ENCODE results near the gene ABCC2.

Gene ABCC2

DNA sequence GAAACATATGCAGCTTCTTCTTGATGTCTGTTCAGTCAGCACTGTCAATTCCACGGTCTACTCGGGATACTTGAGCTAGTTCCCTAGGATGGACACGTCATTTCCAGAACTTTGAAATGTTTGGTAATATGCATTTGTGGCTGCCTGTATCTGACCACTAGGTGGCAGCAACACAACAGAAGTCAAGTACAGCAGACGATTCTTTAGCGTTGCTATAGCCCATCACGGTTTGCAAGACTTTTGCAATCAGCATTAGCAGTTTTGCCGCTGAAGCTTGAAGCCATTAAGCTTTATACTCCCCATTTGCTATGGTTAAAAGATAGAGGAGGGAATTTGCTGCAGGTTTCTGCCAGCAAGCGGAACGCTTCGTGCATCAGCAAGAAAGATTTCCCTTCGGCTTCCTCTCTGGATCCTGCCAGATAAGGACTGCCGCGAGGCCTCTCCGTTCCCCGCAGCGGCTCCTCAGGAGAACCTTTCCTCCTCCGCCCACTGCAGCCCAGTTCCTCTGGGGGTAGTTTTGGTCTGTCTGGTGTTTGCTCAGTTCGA, 63.5 kb downstream of the ABCC2 start:
- H3K4me3 ChIP-seq (ENCODE audit: low read depth, low read length), result no peak overlapping the region
- DNase-seq (ENCODE audit: low read depth), result peak; percentile 92

GRCh38 chr10:99849057-99849456, 66.6 kb downstream of the ABCC2 start:
- H3K4me3 ChIP-seq (ENCODE audit: low read depth, low read length), result no peak overlapping the region
- no peak for DNase-seq (ENCODE audit: low read depth)
- no peak for TF ChIP-seq CTCF (IDR thresholded peaks at IDR 0.05; ENCODE audit: low read depth, low read length)
- TF ChIP-seq, protein P1, sequence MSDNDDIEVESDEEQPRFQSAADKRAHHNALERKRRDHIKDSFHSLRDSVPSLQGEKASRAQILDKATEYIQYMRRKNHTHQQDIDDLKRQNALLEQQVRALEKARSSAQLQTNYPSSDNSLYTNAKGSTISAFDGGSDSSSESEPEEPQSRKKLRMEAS (IDR thresholded peaks at IDR 0.05; ENCODE audit: low read depth, low read length), result no peak

More for the DNA sequence above, 63.5 kb downstream of the ABCC2 start:
- peak; percentile 51 for TF ChIP-seq MYC (IDR thresholded peaks at IDR 0.05; ENCODE audit: low read depth, low read length)
- TF ChIP-seq CTCF (IDR thresholded peaks at IDR 0.05; ENCODE audit: low read depth, low read length), result peak; percentile 89
- TF ChIP-seq POLR2A (IDR thresholded peaks at IDR 0.05; ENCODE audit: extremely low read depth, insufficient read length), result no peak
- TF ChIP-seq, protein P1 (IDR thresholded peaks at IDR 0.05; ENCODE audit: low read depth, low read length), result peak; percentile 27; the same call in 1 of the 2 replicates

- no peak overlapping the region for H3K4me3 ChIP-seq (ENCODE audit: low read depth, low read length)
- no peak for DNase-seq (ENCODE audit: low read depth)
- no peak for TF ChIP-seq CTCF (IDR thresholded peaks at IDR 0.05; ENCODE audit: low read depth, low read length)
- TF ChIP-seq, protein P1 (IDR thresholded peaks at IDR 0.05; ENCODE audit: low read depth, low read length), result no peak
- TF ChIP-seq POLR2A (IDR thresholded peaks at IDR 0.05; ENCODE audit: extremely low read depth, insufficient read length), result no peak
- TF ChIP-seq MYC (IDR thresholded peaks at IDR 0.05; ENCODE audit: low read depth, low read length), result no peak
Observed at GRCh38 chr10:99849536-99849935, 67.1 kb downstream of the ABCC2 start.

- no peak for DNase-seq (ENCODE audit: low read depth)
- H3K4me3 ChIP-seq (ENCODE audit: low read depth, low read length), result no peak overlapping the region
- TF ChIP-seq POLR2A (IDR thresholded peaks at IDR 0.05; ENCODE audit: extremely low read depth, insufficient read length) (no peak), CTCF (IDR thresholded peaks at IDR 0.05; ENCODE audit: low read depth, low read length) (no peak), MYC (IDR thresholded peaks at IDR 0.05; ENCODE audit: low read depth, low read length) (no peak)
- TF ChIP-seq, protein P1 (IDR thresholded peaks at IDR 0.05; ENCODE audit: low read depth, low read length), result no peak
Observed at GRCh38 chr10:99850021-99850766, 67.8 kb downstream of the ABCC2 start.

DNA sequence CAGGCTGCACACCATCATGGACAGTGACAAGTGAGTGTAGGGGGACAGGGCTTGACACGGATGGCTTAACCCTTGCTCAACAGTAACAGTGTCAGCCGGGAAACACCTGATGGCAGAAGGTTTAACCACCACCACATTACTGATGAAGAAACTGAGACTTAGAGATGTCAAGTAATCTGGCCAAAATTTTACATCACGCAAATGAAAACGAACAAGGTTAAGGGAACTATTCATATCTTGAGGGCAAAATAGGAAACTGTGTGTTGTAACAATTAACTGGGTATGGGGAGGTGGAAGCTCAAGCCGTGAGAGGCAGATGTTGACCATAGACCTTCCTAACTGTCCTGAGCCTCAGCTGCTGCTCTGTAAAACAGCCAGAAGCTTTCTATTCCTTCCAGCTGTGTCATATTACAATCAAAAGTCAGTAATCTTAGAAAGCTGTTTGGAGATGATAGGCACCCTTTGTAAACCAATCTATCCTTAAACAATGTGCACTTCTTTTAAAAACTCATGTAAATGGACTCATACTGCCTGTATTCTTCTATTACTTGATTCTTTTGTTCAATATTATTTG, 68.4 kb downstream of the ABCC2 start:
- H3K4me3 ChIP-seq (ENCODE audit: low read depth, low read length), result no peak overlapping the region
- TF ChIP-seq, protein P1 (IDR thresholded peaks at IDR 0.05; ENCODE audit: low read depth, low read length), result no peak
- no peak for TF ChIP-seq POLR2A (IDR thresholded peaks at IDR 0.05; ENCODE audit: extremely low read depth, insufficient read length)
- no peak for TF ChIP-seq MYC (IDR thresholded peaks at IDR 0.05; ENCODE audit: low read depth, low read length)
- TF ChIP-seq CTCF (IDR thresholded peaks at IDR 0.05; ENCODE audit: low read depth, low read length), result no peak
- DNase-seq (ENCODE audit: low read depth), result no peak
